ENCODE data around the gene RGS17. TPM values are rescaled to one million over a fixed set of nuclear protein-coding genes. Genes with fewer than 3 reads are reported as not detected.
A peak's percentile ranks its signal among the peaks of the same experiment; 100 is the strongest.

Gene RGS17
- total RNA-seq, 1 donor from 2014 or later: 8.1 TPM

DNA sequence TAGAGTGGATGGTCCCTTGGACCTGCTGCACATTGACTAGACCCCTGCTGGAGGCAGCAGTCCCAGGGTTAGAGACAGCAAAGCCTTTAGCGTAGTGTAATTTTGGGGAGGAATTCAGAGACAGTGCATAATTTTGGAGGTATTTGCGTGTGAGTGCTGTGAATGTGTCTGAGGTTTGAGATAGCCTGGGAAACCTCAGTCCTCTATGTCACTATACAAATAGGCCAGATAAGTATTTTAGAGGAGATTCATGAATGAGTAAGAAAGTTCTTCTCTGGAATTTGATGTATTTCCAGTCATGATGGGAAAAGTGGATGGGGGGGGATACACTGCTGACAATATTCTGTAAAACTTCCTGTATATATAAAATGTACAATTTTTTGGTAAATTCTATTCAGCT lies 102.8 kb downstream of the RGS17 start:
- H3F3A ChIP-seq (ENCODE audit: low read depth): no peaks in the 10 kb centered on the region
- Mint-ChIP-seq H3K36me3 (no peaks in the 10 kb centered on the region), H3K27me3 (ENCODE audit: insufficient read depth, low read depth) (no peaks in the 10 kb centered on the region), H3K4me3 (no peak overlapping the region), H3K4me1 (no peaks in the 10 kb centered on the region), H3K27ac (no peak overlapping the region), H3K9me3 (no peaks in the 10 kb centered on the region)
- no peaks in the 10 kb centered on the region for H3K27me3 ChIP-seq
- no peaks in the 10 kb centered on the region for H3K9me3 ChIP-seq (ENCODE audit: low read depth)
- no peak overlapping the region for H3K9ac ChIP-seq
- no peaks in the 10 kb centered on the region for H3K79me2 ChIP-seq (ENCODE audit: low read depth)
- no peaks in the 10 kb centered on the region for H3K36me3 ChIP-seq
- no peak for TF ChIP-seq EZH2phosphoT487 (IDR thresholded peaks at IDR 0.05)
- TF ChIP-seq, protein P1, sequence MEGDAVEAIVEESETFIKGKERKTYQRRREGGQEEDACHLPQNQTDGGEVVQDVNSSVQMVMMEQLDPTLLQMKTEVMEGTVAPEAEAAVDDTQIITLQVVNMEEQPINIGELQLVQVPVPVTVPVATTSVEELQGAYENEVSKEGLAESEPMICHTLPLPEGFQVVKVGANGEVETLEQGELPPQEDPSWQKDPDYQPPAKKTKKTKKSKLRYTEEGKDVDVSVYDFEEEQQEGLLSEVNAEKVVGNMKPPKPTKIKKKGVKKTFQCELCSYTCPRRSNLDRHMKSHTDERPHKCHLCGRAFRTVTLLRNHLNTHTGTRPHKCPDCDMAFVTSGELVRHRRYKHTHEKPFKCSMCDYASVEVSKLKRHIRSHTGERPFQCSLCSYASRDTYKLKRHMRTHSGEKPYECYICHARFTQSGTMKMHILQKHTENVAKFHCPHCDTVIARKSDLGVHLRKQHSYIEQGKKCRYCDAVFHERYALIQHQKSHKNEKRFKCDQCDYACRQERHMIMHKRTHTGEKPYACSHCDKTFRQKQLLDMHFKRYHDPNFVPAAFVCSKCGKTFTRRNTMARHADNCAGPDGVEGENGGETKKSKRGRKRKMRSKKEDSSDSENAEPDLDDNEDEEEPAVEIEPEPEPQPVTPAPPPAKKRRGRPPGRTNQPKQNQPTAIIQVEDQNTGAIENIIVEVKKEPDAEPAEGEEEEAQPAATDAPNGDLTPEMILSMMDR (IDR thresholded peaks at IDR 0.05): no peak
- no peak for TF ChIP-seq EZH2 (IDR thresholded peaks at IDR 0.05)
- no peak overlapping the region for H3K4me2 ChIP-seq
- no peaks in the 10 kb centered on the region for H4K20me1 ChIP-seq (ENCODE audit: low read depth)
- H3K27ac ChIP-seq: no peak overlapping the region
- DNase-seq (ENCODE audit: low spot score): no peak
- H3K4me1 ChIP-seq: no peaks in the 10 kb centered on the region
- no peak overlapping the region for H3K4me3 ChIP-seq
- H2AFZ ChIP-seq (replicated peaks): no peak overlapping the region

DNA sequence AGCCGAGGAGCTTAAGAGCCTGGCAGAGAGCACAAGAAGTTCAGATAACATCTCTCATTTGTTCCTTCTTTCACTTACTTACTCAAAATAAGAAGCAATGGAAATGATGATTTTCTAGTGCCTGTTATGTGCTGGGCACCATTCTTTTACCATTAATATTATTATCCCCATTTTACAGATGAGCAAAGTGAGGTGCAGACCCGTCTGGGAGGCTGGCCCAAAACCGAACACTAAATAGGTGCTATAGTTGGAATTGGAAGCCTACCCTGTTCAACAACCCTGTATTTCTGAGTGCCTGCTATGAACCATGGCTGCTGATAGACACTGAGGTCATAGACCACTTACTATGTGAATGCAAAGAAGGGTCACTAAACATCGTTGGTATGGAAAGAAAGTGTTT lies 103.6 kb downstream of the RGS17 start:
- no peaks in the 10 kb centered on the region for H3K27me3 Mint-ChIP-seq (ENCODE audit: insufficient read depth, low read depth)
- Histone ChIP-seq H3K27ac (no peak overlapping the region), H3K79me2 (ENCODE audit: low read depth) (no peaks in the 10 kb centered on the region), H3K4me1 (no peaks in the 10 kb centered on the region), H2AFZ (replicated peaks) (no peak overlapping the region), H4K20me1 (ENCODE audit: low read depth) (no peaks in the 10 kb centered on the region), H3K4me2 (no peak overlapping the region), H3K36me3 (no peaks in the 10 kb centered on the region), H3K27me3 (no peaks in the 10 kb centered on the region), H3K9ac (no peak overlapping the region), H3K9me3 (ENCODE audit: low read depth) (no peaks in the 10 kb centered on the region), H3F3A (ENCODE audit: low read depth) (no peaks in the 10 kb centered on the region), H3K4me3 (no peak overlapping the region)
- no peaks in the 10 kb centered on the region for H3K4me1 Mint-ChIP-seq
- no peaks in the 10 kb centered on the region for H3K9me3 Mint-ChIP-seq
- no peak for DNase-seq (ENCODE audit: low spot score)
- H3K4me3 Mint-ChIP-seq: no peak overlapping the region
- no peaks in the 10 kb centered on the region for H3K36me3 Mint-ChIP-seq
- TF ChIP-seq, protein P1 (IDR thresholded peaks at IDR 0.05): no peak
- TF ChIP-seq EZH2phosphoT487 (IDR thresholded peaks at IDR 0.05) (no peak), EZH2 (IDR thresholded peaks at IDR 0.05) (no peak)
- H3K27ac Mint-ChIP-seq: no peak overlapping the region

DNA sequence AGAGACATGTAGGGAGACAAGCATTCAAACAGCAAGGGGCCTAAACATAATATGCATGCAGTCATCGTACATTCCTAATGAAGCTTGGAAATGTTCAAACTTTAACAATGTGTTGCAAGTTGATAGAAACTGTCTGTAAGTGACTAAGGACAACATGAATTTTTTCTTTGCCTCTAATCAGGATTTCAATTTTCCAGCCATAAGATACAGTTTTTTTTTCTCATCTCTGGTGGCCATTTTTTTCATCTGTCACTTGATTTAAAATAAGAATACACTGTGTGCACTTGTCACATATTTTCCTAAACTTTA lies 106.4 kb downstream of the RGS17 start:
- TF ChIP-seq EZH2phosphoT487 (IDR thresholded peaks at IDR 0.05): no peak
- no peak for TF ChIP-seq EZH2 (IDR thresholded peaks at IDR 0.05)
- TF ChIP-seq, protein P1 (IDR thresholded peaks at IDR 0.05): peak; percentile 3
- no peak for DNase-seq (ENCODE audit: low spot score)
- no peaks in the 10 kb centered on the region for H3K27me3 ChIP-seq
- no peak overlapping the region for H3K27ac ChIP-seq
- Mint-ChIP-seq H3K4me3 (no peak overlapping the region), H3K27me3 (ENCODE audit: insufficient read depth, low read depth) (no peaks in the 10 kb centered on the region), H3K9me3 (no peaks in the 10 kb centered on the region), H3K4me1 (no peaks in the 10 kb centered on the region), H3K27ac (no peak overlapping the region), H3K36me3 (peaks cover 2% of the 10 kb centered on the region)
- no peaks in the 10 kb centered on the region for H3K4me1 ChIP-seq
- no peaks in the 10 kb centered on the region for H4K20me1 ChIP-seq (ENCODE audit: low read depth)
- no peak overlapping the region for H3K4me2 ChIP-seq
- H3K4me3 ChIP-seq: no peak overlapping the region
- no peak overlapping the region for H3K9ac ChIP-seq
- no peaks in the 10 kb centered on the region for H3F3A ChIP-seq (ENCODE audit: low read depth)
- H2AFZ ChIP-seq (replicated peaks): no peak overlapping the region
- no peaks in the 10 kb centered on the region for H3K36me3 ChIP-seq
- H3K9me3 ChIP-seq (ENCODE audit: low read depth): no peaks in the 10 kb centered on the region
- no peaks in the 10 kb centered on the region for H3K79me2 ChIP-seq (ENCODE audit: low read depth)
